Ascending aorta (tissue), 2 donors: Measurements from ENCODE around the gene METTL4. TPM values are rescaled to one million over a fixed set of nuclear protein-coding genes. Genes with fewer than 3 reads are reported as not detected.

Source experiments
- DNase-seq, 2 donors: peaks; one replicate each; pipeline ENCODE4 v3.0.0-alpha.2; 2019; ENCODE audit warnings: low spot score in 2 of 2
- H3K27ac ChIP-seq, 2 donors: fragments of 200-600 bp; sonication (generic); one replicate each; pipeline ENCODE4 v1.5.1; 2016 to 2017; ENCODE audit warnings: mild to moderate bottlenecking in 1 of 2
- H3K27me3 ChIP-seq: fragments of 200-600 bp; sonication (generic); one replicate; pipeline ENCODE4 v1.5.1; 2017
- H3K36me3 ChIP-seq, 2 donors: fragments of 200-600 bp; sonication (generic); one replicate each; pipeline ENCODE4 v1.5.1; 2016
- H3K4me1 ChIP-seq, 2 donors: fragments of 200-600 bp; sonication (generic); one replicate each; pipeline ENCODE4 v1.5.1; 2016 to 2017; ENCODE audit warnings: mild to moderate bottlenecking in 1 of 2
- H3K4me3 ChIP-seq, 2 donors: fragments of 200-600 bp; sonication (generic); one replicate each; pipeline ENCODE4 v1.5.1; 2016 to 2017; ENCODE audit warnings: mild to moderate bottlenecking in 1 of 2
- H3K9me3 ChIP-seq, 2 donors: fragments of 200-600 bp; sonication (generic); one replicate each; pipeline ENCODE4 v1.5.1; 2016
- CTCF ChIP-seq, 3 experiments: fragments of 200-600 bp in 2 of 3; fragments of 450-650 bp in 1 of 3; sonication (generic) in 2 of 3; IDR thresholded peaks; one replicate each; pipeline ENCODE4 v1.5.1; 2016 to 2019; ENCODE audit warnings: antibody characterized with exemption in 3 of 3, mild to moderate bottlenecking in 1 of 3, moderate library complexity in 1 of 3
- intact Hi-C: fragments of 100-400 bp; cut with DNase I; formaldehyde crosslinking; loops from one replicate; pipeline ENCODE4 v1.15.1; 2023
- total RNA-seq: library from RNA; depleted of rRNA; stranded (reverse); fragments of >200 nt; gene quantifications from one replicate; pipeline ENCODE4 v1.1.0, GENCODE V29; 2016

Gene METTL4
- total RNA-seq, 1 donor from 2014 or later, result not detected

GRCh38 chr18:2588666-2589344 lies 17.5 kb upstream of the METTL4 start:
- H3K27ac ChIP-seq, result no peak overlapping the region
- no peak overlapping the region for H3K4me3 ChIP-seq

GRCh38 chr18:2587788-2588187 lies 16.5 kb upstream of the METTL4 start:
- no peak for DNase-seq
- Histone ChIP-seq H3K4me3 (no peak overlapping the region), H3K4me1 (no peaks in the 10 kb centered on the region), H3K36me3 (no peaks in the 10 kb centered on the region), H3K27me3 (no peaks in the 10 kb centered on the region), H3K27ac (no peak overlapping the region), H3K9me3 (no peaks in the 10 kb centered on the region)
- no peak for TF ChIP-seq CTCF (IDR thresholded peaks at IDR 0.05)
- intact Hi-C loops, result no loop called here

More at GRCh38 chr18:2588666-2589344, 17.5 kb upstream of the METTL4 start:
- intact Hi-C loops, result no loop called here
- H3K27me3 ChIP-seq, result no peaks in the 10 kb centered on the region
- H3K4me1 ChIP-seq, result no peaks in the 10 kb centered on the region
- no peaks in the 10 kb centered on the region for H3K9me3 ChIP-seq
- no peaks in the 10 kb centered on the region for H3K36me3 ChIP-seq
- no peak for DNase-seq
- TF ChIP-seq CTCF (IDR thresholded peaks at IDR 0.05), result no peak

- no peak overlapping the region for H3K4me3 ChIP-seq
These were observed 2.1 kb upstream of the METTL4 start for GRCh38 chr18:2573408-2573807.

GRCh38 chr18:2572892-2573291 lies 1.6 kb upstream of the METTL4 start:
- no peaks in the 10 kb centered on the region for H3K9me3 ChIP-seq
- H3K27me3 ChIP-seq, result no peaks in the 10 kb centered on the region
- intact Hi-C loops, result no loop called here
- no peak overlapping the region for H3K27ac ChIP-seq
- TF ChIP-seq CTCF (IDR thresholded peaks at IDR 0.05), result no peak
- H3K4me3 ChIP-seq, result no peak overlapping the region
- H3K4me1 ChIP-seq, result peaks cover 0 to 5% of the 10 kb centered on the region in 2 donors
- DNase-seq, result no peak
- H3K36me3 ChIP-seq, result no peaks in the 10 kb centered on the region

More at GRCh38 chr18:2573408-2573807, 2.1 kb upstream of the METTL4 start:
- Histone ChIP-seq H3K27ac (no peak overlapping the region), H3K36me3 (no peaks in the 10 kb centered on the region), H3K9me3 (no peaks in the 10 kb centered on the region), H3K27me3 (no peaks in the 10 kb centered on the region), H3K4me1 (peaks cover 0 to 5% of the 10 kb centered on the region in 2 donors)
- intact Hi-C loops, result no loop called here
- TF ChIP-seq CTCF (IDR thresholded peaks at IDR 0.05), result no peak
- DNase-seq, result no peak

- peak overlapping the region in 1 of 2 donors; percentile 66 for H3K4me3 ChIP-seq
- DNase-seq, result no peak
- TF ChIP-seq CTCF (IDR thresholded peaks at IDR 0.05), result no peak
- no peaks in the 10 kb centered on the region for H3K27me3 ChIP-seq
- no peak overlapping the region for H3K27ac ChIP-seq
- intact Hi-C loops, result no loop called here
- no peaks in the 10 kb centered on the region for H3K9me3 ChIP-seq
- H3K36me3 ChIP-seq, result no peaks in the 10 kb centered on the region
- H3K4me1 ChIP-seq, result peaks cover 0 to 5% of the 10 kb centered on the region in 2 donors
These were observed 865 bp upstream of the METTL4 start for GRCh38 chr18:2572171-2572569.
